Stimulated activated CD8-positive, alpha-beta memory T cell treated with anti-CD3 and anti-CD28 coated beads, Interleukin-7, amount 100 ng/mL, for 1 hour (primary cell): ENCODE data around the gene ELMO1.

Experiments
- DNase-seq, 2 donors: peaks; one replicate each; pipeline ENCODE4 v3.0.0-alpha.2; 2020; ENCODE audit warnings: low read depth in 2 of 2

The ELMO1 gene

GRCh38 chr7:37119296-37119860 is 329.3 kb downstream of the ELMO1 start:
- no peak for DNase-seq

DNA sequence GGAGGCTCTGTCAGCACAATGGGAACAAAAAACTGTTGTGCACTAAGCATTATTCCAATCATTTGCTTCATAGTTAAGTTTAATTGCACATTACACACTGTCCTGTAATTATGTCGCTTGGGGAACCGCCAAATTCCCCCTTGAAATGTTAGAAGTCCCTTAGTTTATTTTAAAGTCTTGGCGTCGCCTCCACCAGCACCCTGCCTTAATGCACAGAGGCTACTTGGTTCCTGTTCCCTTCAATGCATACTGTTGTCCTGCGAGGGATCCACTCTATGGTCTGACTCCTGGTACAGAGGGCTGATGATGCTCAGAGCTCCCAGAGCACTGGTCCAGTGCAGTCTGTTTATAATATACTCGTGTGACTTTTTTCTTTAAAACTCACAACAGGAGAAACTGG is 330.7 kb downstream of the ELMO1 start:
- no peak for DNase-seq

- no peak for DNase-seq
Observed at GRCh38 chr7:37117292-37117691, 331.4 kb downstream of the ELMO1 start.

- no peak for DNase-seq
Observed at GRCh38 chr7:37116093-37116701, 332.5 kb downstream of the ELMO1 start.

DNA sequence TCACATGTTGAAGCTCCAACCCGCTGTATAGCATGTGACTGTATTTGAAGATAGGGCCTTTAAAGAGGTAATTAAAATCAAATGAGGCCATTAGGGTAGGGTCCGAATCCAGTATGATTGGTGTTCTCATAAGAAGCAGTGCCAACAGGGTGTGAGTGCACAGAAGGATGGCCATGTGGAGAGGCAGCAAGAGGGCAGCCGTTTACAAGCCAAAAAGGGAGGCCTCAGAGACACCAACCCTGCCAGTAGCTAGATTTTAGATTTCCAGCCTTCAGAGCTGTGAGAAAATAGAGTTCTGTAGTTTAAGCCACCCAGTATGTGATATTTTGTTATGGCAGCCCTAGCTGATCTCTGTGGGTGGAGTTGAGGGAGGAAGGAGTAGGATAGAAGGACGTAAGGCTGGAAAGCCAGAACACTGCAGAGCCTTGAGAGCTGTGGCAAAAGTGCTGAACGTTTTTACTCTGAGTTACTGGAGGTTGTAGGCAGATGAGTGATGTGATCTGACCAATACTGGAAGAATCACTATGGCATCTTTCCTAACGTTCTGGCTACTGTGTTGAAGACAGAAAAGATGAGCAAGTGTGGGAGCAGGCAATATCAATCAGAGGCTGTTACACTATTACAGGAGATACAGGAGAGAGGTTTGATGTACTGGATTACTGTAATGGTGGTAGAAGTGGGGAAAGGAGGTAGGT is 334.9 kb downstream of the ELMO1 start:
- no peak for DNase-seq

DNA sequence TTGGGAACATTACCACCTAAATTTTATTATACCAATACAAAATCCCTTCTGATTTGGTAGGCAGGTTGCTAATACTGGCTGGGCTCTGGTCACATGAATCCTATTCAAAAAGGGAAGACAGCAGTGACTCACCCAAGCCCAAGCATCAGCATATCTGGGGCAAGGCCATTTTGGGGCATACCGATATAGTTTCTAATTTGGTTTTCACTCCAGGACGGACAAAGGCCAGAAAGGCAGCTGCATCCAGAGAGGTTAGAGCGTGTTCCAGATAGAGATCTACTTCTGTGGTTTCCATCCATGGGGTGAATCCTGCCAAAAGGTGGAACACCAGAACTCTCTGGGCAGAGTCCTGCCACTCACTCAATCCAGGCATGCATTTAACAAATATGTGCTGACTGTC is 335.8 kb downstream of the ELMO1 start:
- no peak for DNase-seq

GRCh38 chr7:37112218-37112617 is 336.4 kb downstream of the ELMO1 start:
- no peak for DNase-seq

GRCh38 chr7:37111459-37111858 is 337.2 kb downstream of the ELMO1 start:
- DNase-seq, result no peak

GRCh38 chr7:37110660-37111424 is 337.8 kb downstream of the ELMO1 start:
- no peak for DNase-seq

- DNase-seq, result no peak
Observed at GRCh38 chr7:37109843-37110242, 338.8 kb downstream of the ELMO1 start.

DNA sequence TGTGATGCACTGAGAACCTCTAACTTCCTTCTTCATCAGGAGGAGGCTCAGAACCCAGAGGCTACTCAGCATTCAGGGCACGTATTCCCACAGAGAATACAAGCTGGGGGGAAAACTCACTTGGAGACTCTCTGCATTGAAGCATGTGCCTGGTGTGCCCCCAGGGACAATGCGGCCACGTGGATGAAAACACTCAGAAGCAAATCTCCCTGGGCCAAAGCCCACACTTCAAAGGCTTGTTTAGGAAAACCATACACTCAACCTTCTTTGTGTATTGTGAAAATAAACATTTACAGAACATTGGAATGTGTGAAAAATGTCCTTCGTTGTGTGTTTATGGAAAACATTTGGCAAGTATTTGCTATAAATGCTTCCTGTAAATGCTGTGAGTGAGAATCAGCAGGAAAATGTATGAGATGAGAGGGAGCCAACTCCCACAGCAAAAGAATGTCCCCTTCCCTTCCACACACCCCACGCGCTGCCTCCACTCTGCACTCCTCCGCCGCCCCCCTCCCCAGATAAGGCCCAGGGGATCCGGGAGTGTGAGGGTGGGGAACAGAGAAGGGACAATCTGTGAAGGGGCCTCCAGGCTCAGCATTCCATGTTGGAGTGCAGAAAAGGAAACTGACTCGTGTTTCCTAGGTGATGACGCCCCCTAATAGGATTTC is 339.5 kb downstream of the ELMO1 start:
- no peak for DNase-seq

DNA sequence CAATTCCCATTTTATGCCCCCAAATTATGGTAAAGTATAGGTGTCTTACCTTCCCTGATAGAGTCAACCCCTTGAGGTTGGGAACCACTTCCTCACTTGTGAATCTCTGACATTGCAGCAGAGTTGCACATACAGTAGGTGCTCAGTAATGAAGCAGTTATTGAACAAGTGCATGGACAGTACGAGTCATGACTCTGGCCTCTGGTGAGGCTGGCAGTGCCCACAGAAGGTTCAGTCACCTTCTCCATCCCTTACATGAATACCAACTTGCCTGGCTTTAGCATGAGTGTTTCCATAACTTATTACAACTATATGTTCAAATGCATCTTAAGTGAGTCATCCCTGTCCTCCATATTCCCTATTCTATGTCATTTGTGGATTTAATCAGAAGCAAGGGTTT is 340.0 kb downstream of the ELMO1 start:
- no peak for DNase-seq

DNA sequence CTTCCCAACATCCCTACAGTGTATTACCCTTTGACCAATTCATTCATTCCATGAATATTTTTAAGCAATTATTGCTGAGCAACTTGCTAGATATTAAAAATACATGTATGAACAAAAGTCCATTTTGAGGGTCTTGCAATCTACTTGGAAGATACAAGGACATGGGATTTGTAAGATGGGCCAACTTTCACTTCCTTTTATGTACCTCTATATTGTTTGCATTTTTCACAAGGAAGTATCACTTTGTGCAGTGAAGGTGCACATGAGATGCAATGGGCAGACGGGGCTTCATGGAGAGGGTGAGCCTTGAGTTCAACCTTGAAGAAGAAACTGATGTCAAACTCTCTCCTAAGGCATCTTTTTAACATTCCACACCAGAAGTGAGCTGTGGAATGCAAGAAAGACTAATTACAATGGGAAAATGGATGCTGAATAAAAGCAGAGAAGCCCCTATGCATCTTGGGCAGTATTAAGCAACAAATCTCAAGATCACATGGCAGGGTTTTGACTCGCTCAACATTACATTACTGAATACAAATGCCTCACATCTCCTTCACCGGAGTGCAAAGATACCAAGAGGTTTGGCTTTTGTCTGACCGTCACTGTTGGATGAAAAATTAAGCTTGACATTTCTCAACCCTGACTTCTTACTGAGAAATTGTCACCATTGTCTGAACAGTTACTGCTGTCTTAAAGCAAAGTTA is 341.5 kb downstream of the ELMO1 start:
- no peak for DNase-seq

DNA sequence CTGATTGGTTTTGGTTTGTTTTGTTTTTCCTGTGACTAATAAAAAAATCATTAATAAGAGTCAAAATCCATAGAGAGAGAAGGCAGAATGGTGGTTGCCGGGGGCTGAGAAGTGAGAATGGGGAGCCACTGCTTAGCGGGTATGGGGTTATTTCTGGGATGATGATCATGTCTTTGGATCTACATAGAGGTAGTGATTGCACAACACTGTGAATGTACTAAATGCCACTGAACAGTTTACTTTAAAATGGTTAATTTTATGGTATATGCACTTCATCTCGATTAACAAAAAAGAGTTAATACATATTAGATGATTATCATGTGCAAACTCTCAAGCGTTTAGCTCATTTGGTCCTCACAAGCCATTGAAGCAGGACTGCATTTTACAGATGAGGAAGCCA is 342.9 kb downstream of the ELMO1 start:
- no peak for DNase-seq

DNA sequence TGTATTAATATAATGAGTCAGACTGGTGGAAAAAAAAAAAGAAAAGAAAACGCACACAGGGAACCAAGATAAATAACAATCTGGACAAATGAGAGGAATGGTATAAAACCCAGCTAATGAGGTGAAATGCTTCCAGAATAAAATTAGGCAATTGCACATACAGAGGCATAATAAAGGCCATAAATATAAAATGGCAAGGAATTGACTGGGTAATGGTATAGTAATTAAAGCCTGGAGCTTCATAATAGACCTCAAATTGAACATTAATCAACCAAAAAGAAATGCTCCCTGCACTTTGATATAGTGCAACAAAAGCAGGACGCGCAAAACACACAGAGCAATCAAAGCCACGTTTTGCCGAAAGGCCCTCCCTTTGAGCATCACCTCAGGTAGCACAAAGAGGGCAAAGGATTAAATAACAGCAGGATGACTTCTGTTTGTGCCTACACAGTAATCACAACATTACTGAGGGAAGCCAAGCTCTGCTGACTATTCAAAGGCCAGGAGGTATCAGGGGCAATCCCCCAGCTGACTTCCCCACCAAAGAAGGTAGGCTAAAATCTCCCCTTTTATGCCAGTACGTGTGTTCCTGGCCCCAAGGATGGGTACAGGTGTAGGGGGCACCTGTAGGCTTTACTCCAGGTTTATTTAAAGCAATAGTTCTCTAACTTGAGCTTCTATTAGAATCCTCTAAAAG is 343.7 kb downstream of the ELMO1 start:
- no peak for DNase-seq

- DNase-seq, result no peak
Observed at GRCh38 chr7:37102518-37103137, 346.0 kb downstream of the ELMO1 start.

GRCh38 chr7:37100735-37101331 is 347.8 kb downstream of the ELMO1 start:
- no peak for DNase-seq

DNA sequence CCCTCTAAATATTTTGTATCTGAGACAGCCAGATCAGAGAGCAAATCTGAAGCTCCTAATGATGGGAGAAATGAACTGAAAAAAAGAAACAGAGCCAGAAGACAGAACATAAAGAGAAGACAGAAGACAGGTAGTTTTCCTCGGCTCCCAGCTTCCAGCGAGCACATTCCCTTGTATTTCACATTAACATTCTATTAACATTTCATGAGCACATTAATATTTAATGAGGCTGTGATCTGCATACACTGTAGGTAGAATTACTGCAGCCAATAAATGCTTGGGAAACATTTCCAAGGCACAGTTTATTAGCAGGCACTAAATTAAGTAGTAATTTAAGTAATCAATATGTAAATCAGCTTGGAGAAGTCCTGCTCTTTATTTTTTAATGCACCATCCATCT is 349.9 kb downstream of the ELMO1 start:
- no peak for DNase-seq

DNA sequence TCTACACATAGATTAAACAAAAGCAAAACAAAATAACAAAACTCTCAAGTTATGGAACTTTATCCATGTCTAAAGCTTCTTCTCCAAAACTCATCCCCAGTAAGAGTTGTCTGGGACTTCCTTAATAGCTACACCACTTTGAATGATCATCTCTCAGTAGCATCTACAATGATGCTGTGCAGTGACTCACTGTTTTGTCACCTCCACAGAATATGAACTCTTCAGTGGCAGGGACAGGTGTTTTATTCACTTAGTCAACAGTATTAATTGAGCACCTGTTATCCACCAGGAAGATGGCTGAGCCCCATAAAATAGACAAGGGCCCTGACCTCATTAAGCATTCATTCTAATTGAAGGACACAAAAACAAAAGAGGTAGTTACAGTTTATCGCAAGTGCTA is 350.7 kb downstream of the ELMO1 start:
- no peak for DNase-seq

- DNase-seq, result no peak
Observed at GRCh38 chr7:37097276-37097675, 351.4 kb downstream of the ELMO1 start.
